NCI-H2196 (cell line): Measurements from ENCODE around the gene CHRM2.

Source experiments
- DNase-seq: peaks from one replicate; lab custom pipeline; 2025; ENCODE audit not compliant: unreplicated experiment; lab: John Stamatoyannopoulos, UW

CHRM2 gene

DNA sequence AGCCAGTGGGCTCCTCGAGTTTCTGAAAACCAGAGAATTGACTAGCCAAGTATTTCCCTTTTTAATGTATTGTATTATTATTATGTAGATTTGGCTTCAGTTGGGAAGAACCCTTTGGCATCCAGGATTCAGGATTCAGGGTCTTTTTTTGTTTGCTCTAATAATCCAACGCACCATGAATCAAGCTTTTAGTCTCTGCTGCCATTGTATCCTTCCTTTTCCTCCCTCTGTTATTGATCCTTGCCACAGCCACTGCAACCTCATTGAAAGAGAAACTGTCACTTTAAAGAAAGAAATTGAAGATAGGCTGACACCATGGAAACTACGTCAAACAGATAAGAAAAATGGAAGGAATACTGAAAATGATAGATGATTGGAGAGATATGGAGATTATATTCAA is 150.0 kb downstream of the CHRM2 start:
- no peak for DNase-seq

DNA sequence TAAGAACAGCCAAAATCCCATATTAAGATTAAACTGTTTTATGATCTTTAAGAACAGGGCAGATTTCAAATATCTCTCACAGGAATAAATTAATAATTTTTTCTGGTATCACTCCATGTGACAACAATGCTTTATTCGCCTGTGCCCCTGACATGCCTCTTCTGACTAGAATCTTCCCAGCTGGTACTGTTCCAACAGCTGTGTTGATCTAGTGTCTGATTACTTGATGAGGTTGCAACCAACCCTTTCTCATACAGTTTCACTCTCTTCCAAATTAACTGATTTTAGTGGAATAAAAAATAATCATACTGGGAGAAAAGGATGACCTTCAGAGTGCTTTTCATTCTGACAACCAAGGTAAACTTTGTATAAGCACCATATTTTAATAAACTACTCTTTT is 151.9 kb downstream of the CHRM2 start:
- peak; percentile 3 for DNase-seq

DNA sequence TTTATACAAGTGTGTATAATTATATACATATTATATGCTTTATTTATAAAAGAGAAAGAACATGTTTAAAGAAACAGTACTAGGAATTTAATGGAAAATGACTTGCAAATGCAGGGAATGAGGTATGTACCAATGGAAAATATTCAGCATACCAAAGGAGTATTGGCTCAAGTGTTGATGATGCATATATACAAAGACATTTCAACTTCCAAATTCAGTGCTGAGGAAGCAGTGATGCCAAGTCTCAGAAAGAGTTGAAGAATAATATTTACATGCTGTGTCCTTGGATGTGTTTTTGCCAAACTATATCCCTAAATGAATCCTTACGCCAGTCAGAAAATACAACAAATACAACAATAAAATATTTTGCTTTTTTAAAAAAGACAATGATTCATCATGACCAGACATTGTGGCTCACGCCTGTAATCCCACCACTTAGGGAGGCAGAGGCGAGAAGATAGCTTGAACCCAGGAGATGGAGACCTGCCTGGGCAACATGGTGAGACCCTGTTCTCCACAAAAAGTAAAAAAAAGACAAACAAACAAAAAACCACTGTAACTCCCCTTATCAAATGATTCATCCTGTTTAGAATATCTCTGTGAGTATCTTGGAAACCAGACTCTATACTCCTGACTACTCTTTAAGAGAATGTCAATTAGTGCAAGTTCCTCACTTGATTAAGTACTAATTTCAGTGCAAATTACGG is 157.2 kb downstream of the CHRM2 start:
- DNase-seq = no peak

DNA sequence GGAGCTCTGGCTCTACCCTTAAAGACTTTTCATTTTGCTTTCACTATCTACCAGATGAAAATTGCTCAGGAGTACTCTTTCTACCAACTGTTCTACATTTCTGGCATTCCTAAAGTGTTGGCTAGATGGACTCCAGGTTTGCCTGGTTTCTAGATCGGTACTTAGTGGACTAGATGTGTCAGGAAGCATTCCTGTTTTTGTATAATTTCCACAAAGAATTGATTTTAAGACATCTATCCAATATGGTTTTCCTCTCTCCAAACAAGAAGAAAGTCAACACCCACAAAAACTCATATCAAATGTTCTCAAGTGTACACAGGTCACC is 157.7 kb downstream of the CHRM2 start:
- DNase-seq = no peak

DNA sequence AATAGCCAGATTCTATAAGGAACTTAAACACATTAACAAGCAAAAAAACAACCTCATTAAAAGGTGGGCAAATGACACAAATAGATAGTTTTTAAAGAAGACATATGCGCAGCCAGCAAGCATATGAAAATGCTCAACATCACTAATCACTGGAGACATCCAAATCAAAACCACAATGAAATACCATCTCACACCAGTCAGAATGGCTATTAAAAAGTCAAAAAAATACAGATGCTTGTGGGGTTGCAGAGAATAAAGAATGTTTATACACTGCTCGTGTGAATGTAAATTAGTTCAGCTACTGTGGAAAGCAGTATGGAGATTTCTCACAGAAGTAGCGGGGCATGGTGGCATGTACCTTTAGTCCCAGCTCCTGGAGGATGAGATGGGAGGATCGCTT is 164.0 kb downstream of the CHRM2 start:
- no peak for DNase-seq

- DNase-seq = no peak
These were observed 168.3 kb downstream of the CHRM2 start for GRCh38 chr7:137036768-137037167.

GRCh38 chr7:137038706-137039105 is 170.3 kb downstream of the CHRM2 start:
- DNase-seq = no peak

- DNase-seq = no peak
These were observed 172.3 kb downstream of the CHRM2 start for GRCh38 chr7:137040745-137041144.

GRCh38 chr7:137045573-137045972 is 177.1 kb downstream of the CHRM2 start:
- no peak for DNase-seq

- no peak for DNase-seq
These were observed 201.0 kb downstream of the CHRM2 start for GRCh38 chr7:137069249-137069963.
